Measurements from ENCODE around the gene RNF224. TPM values are rescaled to one million over a fixed set of nuclear protein-coding genes. Genes with fewer than 3 reads are reported as not detected.
A peak's percentile ranks its signal among the peaks of the same experiment; 100 is the strongest.

The RNF224 gene
- total RNA-seq, 1 experiment from 2014 or later, result 0.30 TPM

- TF ChIP-seq ELF1 (IDR thresholded peaks at IDR 0.05; ENCODE audit: borderline replicate concordance, low read depth) (no peak), FOSL1 (IDR thresholded peaks at IDR 0.05; ENCODE audit: low read depth) (no peak), RAD21 (IDR thresholded peaks at IDR 0.05; ENCODE audit: low read depth) (no peak), POLR2AphosphoS5 (IDR thresholded peaks at IDR 0.05; ENCODE audit: low read depth, low read length) (no peak), CEBPB (IDR thresholded peaks at IDR 0.05; ENCODE audit: low read depth) (no peak), CBX3 (IDR thresholded peaks at IDR 0.05; ENCODE audit: low read depth) (no peak), EZH2phosphoT487 (IDR thresholded peaks at IDR 0.05; ENCODE audit: borderline replicate concordance) (no peak)
Measured at GRCh38 chr9:137256362-137256761, 29.1 kb downstream of the RNF224 start (continued).

- no peaks in the 10 kb centered on the region for H3K9me2 ChIP-seq (ENCODE audit: insufficient read depth)
- peak overlapping the region; percentile 93 for H3K4me2 ChIP-seq (ENCODE audit: low read length)
- no peak for TF ChIP-seq SRF (IDR thresholded peaks at IDR 0.05; ENCODE audit: low read depth)
- TF ChIP-seq JUND (IDR thresholded peaks at IDR 0.05), result no peak
- TF ChIP-seq CBX3 (IDR thresholded peaks at IDR 0.05; ENCODE audit: low read depth), result no peak
- TF ChIP-seq ATF3 (IDR thresholded peaks at IDR 0.05), result no peak
- TF ChIP-seq SIN3A (IDR thresholded peaks at IDR 0.05; ENCODE audit: low read depth), result no peak
- no peak for TF ChIP-seq POLR2AphosphoS5 (IDR thresholded peaks at IDR 0.05; ENCODE audit: low read depth, low read length)
- TF ChIP-seq FOSL1 (IDR thresholded peaks at IDR 0.05; ENCODE audit: low read depth), result no peak
- no peak for TF ChIP-seq MAX (IDR thresholded peaks at IDR 0.05)
- TF ChIP-seq CEBPB (IDR thresholded peaks at IDR 0.05; ENCODE audit: low read depth), result no peak
- no peak for TF ChIP-seq EZH2phosphoT487 (IDR thresholded peaks at IDR 0.05; ENCODE audit: borderline replicate concordance)
- TF ChIP-seq YY1 (IDR thresholded peaks at IDR 0.05; ENCODE audit: extremely low read depth, insufficient replicate concordance, low read depth, low read length), result no peak
- TF ChIP-seq POLR2A (IDR thresholded peaks at IDR 0.05; ENCODE audit: borderline replicate concordance, extremely low read depth, insufficient read depth, insufficient read length), result no peak
- no peak for TF ChIP-seq EGR1 (IDR thresholded peaks at IDR 0.05; ENCODE audit: low read depth)
- TF ChIP-seq RAD21 (IDR thresholded peaks at IDR 0.05; ENCODE audit: low read depth), result no peak
- no peak for TF ChIP-seq ZBTB33 (IDR thresholded peaks at IDR 0.05; ENCODE audit: extremely low read depth, insufficient replicate concordance, low read length)
- no peak for TF ChIP-seq CTCF (IDR thresholded peaks at IDR 0.05 in 2 of 3, conservative IDR thresholded peaks at IDR 0.05 in 1 of 3; ENCODE audit: borderline replicate concordance in 1 of 3, insufficient read depth in 1 of 3, low read depth in 2 of 3, low read length in 2 of 3)
- TF ChIP-seq EZH2 (IDR thresholded peaks at IDR 0.05), result no peak
- CTCF ChIA-PET, result no interaction called here
- RAD21 ChIA-PET (ENCODE audit: low non-redundant PET in 1 of 2, low total read pairs in 2 of 2, uncharacterized antibody in 2 of 2, unreplicated experiment in 2 of 2), result no interaction called here
- H3K79me2 ChIP-seq (ENCODE audit: insufficient read depth, low read length), result peaks cover 36% of the 10 kb centered on the region
- peaks cover 17 to 22% of the 10 kb centered on the region in 2 experiments for H3K36me3 ChIP-seq (ENCODE audit: control insufficient read depth in 1 of 2, insufficient read depth in 2 of 2, low read length in 2 of 2)
- no peaks in the 10 kb centered on the region for H4K20me1 ChIP-seq (ENCODE audit: insufficient read depth)
- 0 out of 2 replicates have a peak overlapping the region, but pooled peaks have one; percentile 88 for H3K9ac ChIP-seq (ENCODE audit: low read length)
- H2AFZ ChIP-seq (ENCODE audit: low read depth, low read length, poor library complexity, severe bottlenecking), result no peak overlapping the region
- no TSS peak for BruUV-seq (replicated peaks)
- H3K9me3 ChIP-seq (ENCODE audit: control insufficient read depth in 1 of 2, insufficient read depth in 1 of 2, low read depth in 1 of 2, low read length in 2 of 2), result no peaks in the 10 kb centered on the region
- no peak for ATAC-seq
- POLR2A ChIA-PET, result interaction anchor here (5.9 kb wide), 1 partner anchor 16 kb away, joined by 39 read pairs; the partner anchor contains the start of gene TUBB4B
- intact Hi-C loops (cut with micrococcal nuclease), result no loop called here
- peaks cover 21 to 42% of the 10 kb centered on the region in 2 experiments for H3K4me1 ChIP-seq (ENCODE audit: control insufficient read depth in 1 of 2, insufficient read depth in 2 of 2, low read length in 2 of 2)
- peak overlapping the region; percentile 97 to 100 for H3K4me3 ChIP-seq (replicated peaks in 1 of 2; ENCODE audit: low read depth in 1 of 2, low read length in 2 of 2)
- H3K27ac ChIP-seq (ENCODE audit: low read depth, low read length), result no peak overlapping the region
- no peaks in the 10 kb centered on the region for H3K27me3 ChIP-seq (ENCODE audit: insufficient read depth, low read length)
- no peak for DNase-seq (ENCODE audit: low read depth, low spot score)
Measured at GRCh38 chr9:137256856-137257255, 29.6 kb downstream of the RNF224 start.

All from HCT116 (cell line).